Inferior parietal cortex (tissue), 1 donor: Measurements from ENCODE around the gene ZBTB21.
A peak's percentile ranks its signal among the peaks of the same experiment; 100 is the strongest.

ENCODE experiments used
- DNase-seq: peaks from one replicate; pipeline ENCODE4 v3.0.0-alpha.2; 2016; ENCODE audit errors: extremely low spot score

The ZBTB21 gene

DNA sequence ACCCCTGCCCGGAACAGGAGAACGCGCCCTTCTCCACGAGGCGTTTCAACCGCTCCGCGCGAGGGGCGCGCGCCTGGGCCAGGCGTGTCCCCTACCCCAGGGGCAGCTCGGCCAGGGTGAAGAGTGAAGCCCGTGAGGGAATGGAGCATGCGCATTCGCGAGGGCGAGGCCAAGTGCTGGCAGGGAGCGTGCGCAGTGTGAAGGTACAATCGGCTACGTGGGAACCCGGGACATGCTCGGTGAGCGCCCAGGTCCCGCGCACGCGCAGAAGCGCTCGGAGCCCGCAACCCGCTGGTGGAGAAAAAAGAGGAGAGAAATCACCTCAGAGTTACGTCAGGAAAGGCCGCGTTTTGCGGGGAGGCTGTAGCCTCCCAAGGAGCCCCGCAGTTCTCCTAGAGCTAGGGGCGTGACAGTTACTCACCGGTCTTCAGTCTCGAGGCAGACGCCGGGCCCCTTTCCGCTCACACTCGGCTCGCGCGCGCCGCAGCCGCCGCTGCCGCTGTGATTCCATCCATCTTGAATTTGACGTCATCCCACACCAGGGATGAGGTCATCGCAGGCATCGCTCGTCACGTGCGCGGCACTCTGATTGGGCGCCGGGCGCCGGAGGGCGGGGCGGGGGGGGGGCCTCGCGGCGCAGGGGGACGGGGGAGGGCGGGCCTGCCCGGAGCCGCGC is at the start of gene ZBTB21:
ZBTB21 (minus strand) TSS at position 530 of the 676 bp plus-strand sequence. CDS start 16,265 bp downstream, outside the sequence.
- DNase-seq, result peak; percentile 99

DNA sequence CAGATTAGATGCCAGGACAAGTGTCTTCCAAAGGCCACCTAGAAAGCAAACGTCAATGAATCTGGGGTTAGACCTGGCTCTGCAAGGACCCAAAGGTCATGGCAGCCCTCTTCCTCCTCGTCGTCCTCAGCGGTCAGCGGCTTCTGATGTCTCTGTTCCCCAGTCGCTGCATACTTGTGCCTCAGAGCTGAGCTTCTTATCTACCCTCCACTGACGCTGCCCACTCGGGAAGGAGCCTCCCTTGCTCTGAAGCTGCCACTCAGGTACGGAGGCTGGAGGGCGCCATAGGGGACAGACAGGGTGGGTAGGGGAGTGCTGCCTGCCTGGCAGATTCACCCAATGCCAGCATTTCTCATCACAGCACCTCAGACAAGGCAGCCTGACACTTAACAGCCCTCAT is 49.6 kb upstream of the ZBTB21 start:
- DNase-seq, result no peak

GRCh38 chr21:42059141-42059540 is 49.0 kb upstream of the ZBTB21 start:
- DNase-seq, result no peak

DNA sequence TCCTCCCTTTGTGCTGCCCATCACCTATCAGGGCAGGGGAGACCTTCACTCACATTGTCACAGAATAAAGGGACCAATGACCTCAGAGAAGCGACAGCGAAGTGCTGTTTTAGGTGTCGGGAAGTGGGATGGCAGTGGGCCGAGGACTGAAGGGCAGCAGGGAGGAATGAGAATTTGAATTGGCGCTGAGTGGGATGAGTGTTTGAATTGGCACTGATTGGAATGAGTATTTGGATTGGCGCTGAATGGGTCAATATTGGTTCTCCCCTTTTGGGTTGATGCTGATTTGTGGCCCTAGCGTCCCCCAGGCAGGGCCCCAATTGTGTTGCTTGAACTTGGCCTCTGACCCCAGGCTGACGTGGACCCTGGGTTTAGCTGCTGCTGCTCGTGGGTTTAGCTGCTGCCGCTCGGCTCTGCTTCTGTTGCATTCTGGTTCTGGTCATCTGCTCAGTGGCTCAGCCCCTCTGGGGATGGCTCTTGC is 48.5 kb upstream of the ZBTB21 start:
- no peak for DNase-seq

GRCh38 chr21:42057851-42058437 is 47.8 kb upstream of the ZBTB21 start:
- DNase-seq, result no peak

DNA sequence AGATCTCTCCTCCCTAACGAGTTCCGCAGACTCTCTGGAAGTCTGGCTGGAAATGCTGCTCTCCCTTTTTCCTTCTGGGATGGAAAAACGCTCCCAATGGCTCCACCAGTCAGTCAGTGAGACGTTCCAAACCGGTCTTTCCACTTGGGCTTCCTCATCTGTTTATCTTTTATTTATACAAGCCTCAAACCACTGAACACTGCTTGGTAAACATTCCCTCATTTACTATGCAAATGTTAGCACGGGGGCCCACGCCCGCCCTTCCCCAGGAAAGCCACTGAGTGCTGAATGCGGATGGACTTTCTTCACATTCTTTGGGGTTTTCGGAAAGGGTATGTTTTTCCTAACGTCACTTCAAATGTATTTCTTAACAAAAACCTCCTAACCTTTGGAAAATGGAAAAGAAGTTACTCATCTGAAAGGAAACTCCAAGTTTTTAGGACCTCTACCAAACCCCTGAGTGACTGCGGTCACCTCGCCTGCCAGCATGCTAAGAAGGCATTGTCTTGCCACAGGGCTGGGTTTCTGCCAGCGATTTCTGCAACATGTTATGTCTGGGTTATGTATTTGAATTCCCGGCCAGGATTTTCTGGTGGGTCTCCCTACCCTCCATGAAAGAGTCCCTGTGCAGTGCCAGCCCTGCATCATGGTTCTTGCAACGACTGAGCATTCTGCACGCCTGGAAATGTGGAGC is 47.0 kb upstream of the ZBTB21 start:
- no peak for DNase-seq

- no peak for DNase-seq
Observed at GRCh38 chr21:42056468-42056867, 46.3 kb upstream of the ZBTB21 start.

DNA sequence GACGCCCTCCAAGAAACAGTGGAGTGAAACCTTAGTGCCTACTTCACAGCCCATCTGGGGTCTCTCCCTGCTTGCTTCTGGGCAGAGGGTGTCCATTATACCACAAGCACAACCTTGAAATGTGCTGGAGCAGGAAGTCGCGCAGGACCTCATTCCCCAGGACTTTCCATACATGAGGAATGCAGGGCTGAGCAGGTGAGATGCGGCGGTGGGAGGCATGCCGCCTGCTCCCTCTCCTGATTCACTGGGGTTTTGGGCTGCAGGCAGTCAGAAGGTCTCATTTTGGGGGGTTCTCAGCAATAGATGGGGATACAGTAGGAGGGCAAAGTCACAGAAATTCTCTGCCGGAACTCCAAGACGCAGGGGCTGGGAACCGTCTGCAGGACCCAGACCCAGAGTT is 45.3 kb upstream of the ZBTB21 start:
- no peak for DNase-seq

- DNase-seq, result no peak
Observed at GRCh38 chr21:42051788-42052187, 41.6 kb upstream of the ZBTB21 start.

GRCh38 chr21:42049578-42050430 is 39.6 kb upstream of the ZBTB21 start:
- no peak for DNase-seq

DNA sequence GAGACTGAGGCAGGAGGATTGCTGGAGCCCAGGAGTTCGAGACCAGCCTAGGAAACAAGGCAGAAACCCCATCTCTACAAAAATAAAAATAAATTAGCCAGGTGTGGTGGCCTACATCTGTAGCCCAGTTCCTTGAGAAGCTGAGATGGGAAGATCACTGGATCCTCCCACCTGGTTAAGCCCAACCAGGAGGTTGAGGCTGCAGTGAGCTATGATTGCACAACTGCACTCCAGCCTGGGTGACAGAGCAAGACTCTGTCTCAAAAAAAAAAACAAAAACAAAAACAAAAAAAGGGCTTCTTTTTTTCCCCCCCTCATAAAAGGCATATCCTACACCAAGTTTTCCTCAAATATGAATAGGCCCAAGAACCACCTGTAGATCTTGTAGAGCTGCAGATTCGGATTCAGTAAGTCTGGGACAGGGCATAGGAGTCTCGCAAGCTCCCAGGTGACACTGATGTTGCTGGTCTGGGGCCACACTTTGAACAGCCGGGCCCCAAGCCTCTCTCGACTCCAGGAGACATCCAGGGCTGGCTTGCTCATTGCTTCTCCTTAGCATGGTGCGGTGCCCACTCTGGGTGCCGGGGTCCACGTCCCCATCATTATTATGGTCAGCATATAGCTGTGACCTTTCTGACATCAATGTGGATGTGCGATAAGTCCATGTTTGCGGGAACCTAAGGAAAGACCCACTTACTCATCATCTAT is 38.9 kb upstream of the ZBTB21 start:
- DNase-seq, result no peak

DNA sequence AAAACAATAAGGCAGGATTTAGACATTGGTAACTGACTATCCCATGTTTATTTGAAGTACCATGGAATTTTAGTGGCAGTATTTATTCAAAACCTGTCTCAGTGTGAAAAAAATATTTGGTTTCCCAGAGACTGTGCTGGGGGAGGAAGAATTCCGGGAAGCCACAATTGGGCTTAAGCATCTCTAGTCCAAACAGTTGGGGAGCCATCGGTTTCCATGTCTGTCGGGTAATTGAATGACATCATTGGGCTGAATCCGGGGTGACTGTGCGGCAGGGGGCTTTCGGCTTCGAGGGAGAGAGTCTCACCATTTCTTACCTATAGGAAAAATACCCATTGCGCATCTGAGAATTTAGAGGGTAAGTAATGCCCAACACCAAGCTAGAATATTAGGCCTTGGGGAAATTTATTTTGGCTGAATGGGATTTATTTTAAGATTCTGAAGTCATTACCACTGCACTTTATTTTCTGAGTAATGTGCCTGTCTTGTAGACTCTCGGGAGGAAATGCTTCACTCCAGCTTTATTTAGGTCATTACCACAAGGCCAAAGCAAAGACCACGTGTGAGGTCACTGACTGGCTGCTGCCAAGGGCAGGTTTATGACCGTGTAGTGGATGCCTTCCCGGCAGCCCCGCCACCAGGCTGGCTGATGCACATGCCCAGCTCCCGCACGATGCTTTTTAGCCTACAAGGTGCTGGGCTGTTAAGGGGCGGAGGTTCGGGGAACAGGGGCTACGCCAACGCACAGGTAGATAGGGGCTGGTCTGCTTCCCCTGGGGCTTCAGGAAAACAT is 37.9 kb upstream of the ZBTB21 start:
- DNase-seq, result no peak

- DNase-seq, result no peak
Observed at GRCh38 chr21:42044871-42045495, 34.8 kb upstream of the ZBTB21 start.

GRCh38 chr21:42043961-42044360 is 33.8 kb upstream of the ZBTB21 start:
- DNase-seq, result no peak

GRCh38 chr21:42043201-42043895 is 33.2 kb upstream of the ZBTB21 start:
- DNase-seq, result no peak

- no peak for DNase-seq
Observed at GRCh38 chr21:42042651-42043050, 32.5 kb upstream of the ZBTB21 start.

DNA sequence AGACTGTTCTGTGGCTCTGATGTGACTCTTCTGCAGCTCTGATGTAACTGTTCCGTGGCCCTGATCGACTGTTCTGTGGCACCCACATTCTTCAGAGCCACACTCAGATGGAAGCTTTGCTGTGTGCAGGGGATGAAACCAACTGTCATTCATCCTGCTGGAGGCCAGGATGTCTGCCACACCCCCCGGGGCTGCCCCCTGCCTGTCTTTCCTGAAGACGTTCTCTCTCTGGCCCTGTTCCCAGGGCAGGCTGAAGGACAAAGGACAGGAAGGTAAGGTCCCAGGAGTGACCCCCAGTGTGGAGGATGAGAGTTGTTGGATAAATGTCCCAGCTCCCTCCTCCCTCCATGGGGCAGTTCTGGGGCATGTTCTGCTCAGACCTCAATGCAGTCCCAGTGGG is 31.6 kb upstream of the ZBTB21 start:
- DNase-seq, result no peak

GRCh38 chr21:42041246-42041645 is 31.1 kb upstream of the ZBTB21 start:
- DNase-seq, result no peak

DNA sequence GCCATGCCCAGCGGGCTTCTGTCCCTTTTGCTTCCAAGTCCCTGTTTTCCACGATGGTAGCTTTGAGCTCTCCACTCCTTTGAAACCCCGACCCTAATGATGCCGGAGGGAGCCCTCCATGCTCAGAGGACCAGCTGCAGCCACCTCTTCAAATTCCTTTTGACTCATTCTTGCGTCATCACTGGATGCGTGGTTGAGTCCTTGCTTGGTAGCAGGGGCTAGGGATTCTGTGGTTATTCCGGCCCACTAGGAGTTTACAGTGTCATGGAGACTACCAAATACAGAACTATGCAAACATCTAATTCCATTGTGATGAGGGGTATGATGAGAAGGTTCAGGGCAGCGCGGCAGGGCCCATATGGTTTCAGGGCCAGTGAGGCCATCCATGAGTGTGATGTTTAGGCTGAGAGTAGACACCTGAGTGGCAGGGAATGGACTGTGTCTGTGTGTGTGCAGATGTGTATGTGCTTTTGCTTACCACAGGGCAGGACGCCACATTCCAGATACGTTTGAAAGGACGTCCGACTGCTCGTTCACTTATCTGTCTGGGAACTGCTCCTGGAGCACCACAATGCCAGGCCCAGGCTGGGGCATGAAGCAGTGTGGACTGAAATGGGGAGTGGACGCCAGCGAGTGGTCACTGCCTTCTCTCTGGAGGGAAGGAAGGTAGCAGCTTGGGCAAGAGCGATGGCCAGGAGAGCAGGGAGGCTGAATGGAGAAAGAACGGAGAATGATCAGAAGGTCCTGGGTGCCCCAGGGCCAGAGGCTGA is 30.4 kb upstream of the ZBTB21 start:
- DNase-seq, result no peak
